ENCODE measurements around the gene SPRR4. TPM values are rescaled to one million over a fixed set of nuclear protein-coding genes. Genes with fewer than 3 reads are reported as not detected.

Gene SPRR4
- total RNA-seq, 4 donors from 2014 or later, result not detected

DNA sequence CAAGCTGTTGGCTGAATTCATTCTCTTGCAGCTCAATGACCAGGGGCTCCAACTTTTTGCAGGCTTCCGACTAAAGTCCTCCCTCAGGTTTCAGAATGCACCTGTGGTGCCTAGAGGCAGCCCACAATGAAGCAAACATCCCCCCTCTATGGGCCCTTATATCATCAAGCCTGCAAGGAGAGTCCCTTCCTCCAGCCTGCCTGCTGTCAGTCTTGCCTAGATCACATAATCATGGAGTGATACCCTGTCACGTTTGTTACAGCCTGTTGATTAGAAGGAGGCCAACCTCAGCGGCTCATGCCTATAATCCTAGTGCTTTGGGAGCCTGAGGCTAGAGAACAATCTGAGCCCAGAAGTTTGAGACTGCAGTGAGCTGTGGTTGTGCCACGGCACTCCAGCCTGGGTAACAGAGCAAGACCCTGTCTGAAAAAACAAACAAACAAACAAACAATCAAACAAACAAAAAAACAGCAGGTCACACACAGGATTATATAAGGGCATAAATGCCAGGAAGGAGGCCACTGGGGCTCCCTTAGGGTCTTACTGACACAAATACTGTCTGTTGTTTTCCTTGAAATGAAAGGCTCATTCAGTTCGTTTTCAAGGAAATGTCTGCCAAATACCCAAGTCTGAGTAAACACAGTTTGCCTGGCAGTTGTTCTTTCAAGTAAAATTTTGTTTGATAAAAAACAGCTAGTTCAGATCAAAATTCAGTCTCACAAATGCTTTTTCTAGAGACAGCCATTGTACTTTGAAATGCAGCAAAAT is 26.4 kb downstream of the SPRR4 start:
- intact Hi-C loops (cut with DNase I; ENCODE audit: low total_unique reads), result no loop called here
- in situ Hi-C loops (cut with MboI; ENCODE audit: low pct_ligation_motif_present in 1 of 4, low pct_unique_long_range_greater_than_20kb in 1 of 4, low sequenced_read_pairs in 3 of 4), result no loop called here
- WGBS, 2 donors (ENCODE audit: low coverage in 1 of 2), result 22 to 25% methylated on average over 2 to 5 of the region's 5 CpGs
- Histone ChIP-seq H3K27me3 (no peaks in the 10 kb centered on the region), H3K36me3 (no peaks in the 10 kb centered on the region), H3K4me3 (no peak overlapping the region), H3K9me3 (no peaks in the 10 kb centered on the region), H3K27ac (no peak overlapping the region), H3K4me1 (no peaks in the 10 kb centered on the region)
- TF ChIP-seq, protein P1, sequence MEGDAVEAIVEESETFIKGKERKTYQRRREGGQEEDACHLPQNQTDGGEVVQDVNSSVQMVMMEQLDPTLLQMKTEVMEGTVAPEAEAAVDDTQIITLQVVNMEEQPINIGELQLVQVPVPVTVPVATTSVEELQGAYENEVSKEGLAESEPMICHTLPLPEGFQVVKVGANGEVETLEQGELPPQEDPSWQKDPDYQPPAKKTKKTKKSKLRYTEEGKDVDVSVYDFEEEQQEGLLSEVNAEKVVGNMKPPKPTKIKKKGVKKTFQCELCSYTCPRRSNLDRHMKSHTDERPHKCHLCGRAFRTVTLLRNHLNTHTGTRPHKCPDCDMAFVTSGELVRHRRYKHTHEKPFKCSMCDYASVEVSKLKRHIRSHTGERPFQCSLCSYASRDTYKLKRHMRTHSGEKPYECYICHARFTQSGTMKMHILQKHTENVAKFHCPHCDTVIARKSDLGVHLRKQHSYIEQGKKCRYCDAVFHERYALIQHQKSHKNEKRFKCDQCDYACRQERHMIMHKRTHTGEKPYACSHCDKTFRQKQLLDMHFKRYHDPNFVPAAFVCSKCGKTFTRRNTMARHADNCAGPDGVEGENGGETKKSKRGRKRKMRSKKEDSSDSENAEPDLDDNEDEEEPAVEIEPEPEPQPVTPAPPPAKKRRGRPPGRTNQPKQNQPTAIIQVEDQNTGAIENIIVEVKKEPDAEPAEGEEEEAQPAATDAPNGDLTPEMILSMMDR (IDR thresholded peaks at IDR 0.05), result no peak
- TF ChIP-seq POLR2A (IDR thresholded peaks at IDR 0.05), result no peak
- no peak for TF ChIP-seq EP300 (IDR thresholded peaks at IDR 0.05; ENCODE audit: low read depth)
- no peak for TF ChIP-seq POLR2AphosphoS5 (IDR thresholded peaks at IDR 0.05)
- DNase-seq, result no peak

DNA sequence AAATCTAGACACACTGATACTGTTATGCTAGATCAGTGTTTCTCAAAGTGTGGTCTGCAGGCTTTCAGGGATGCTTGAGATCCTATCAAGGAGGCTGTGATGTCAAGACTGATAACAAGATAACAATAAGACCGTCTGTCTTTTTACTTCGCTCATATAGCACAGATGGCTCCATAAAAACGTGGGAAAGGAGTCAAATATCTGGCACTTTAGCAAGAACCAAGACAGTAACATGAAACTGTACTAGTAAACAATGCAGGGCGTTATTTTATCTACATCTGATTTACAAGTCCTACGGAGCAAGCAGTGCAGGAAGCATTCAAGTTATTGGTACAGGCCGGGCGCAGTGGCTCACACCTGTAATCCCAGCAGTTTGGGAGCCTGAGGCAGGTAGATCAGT is 27.5 kb downstream of the SPRR4 start:
- in situ Hi-C loops (cut with MboI; ENCODE audit: low pct_ligation_motif_present in 1 of 4, low pct_unique_long_range_greater_than_20kb in 1 of 4, low sequenced_read_pairs in 3 of 4), result no loop called here
- 31 to 32% methylated on average over 6 to 7 of the region's 7 CpGs for WGBS, 2 donors (ENCODE audit: low coverage in 1 of 2)
- Histone ChIP-seq H3K4me3 (no peak overlapping the region), H3K9me3 (no peaks in the 10 kb centered on the region), H3K4me1 (no peaks in the 10 kb centered on the region), H3K27ac (no peak overlapping the region), H3K36me3 (no peaks in the 10 kb centered on the region), H3K27me3 (no peaks in the 10 kb centered on the region)
- TF ChIP-seq POLR2AphosphoS5 (IDR thresholded peaks at IDR 0.05) (no peak), EP300 (IDR thresholded peaks at IDR 0.05; ENCODE audit: low read depth) (no peak)
- no peak for DNase-seq
- intact Hi-C loops (cut with DNase I; ENCODE audit: low total_unique reads), result no loop called here

DNA sequence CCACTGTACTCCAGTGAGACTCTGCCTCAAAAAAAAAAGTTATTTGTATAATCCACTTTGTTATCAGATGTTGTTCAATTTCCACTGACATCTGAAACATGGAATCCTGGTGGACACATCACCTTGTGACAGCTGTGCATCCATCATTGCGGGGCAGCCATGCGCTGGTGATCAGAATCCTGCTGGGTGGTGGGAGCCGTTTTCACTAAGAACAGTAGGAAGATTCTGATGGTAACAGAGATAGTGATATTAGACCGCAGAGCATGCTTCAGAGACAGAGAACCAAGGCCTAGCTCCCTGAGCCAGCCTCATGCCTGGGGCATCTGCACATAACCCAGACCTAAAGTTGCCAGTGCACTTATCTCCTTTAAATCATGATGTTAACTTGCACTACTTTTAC is 28.0 kb downstream of the SPRR4 start:
- Histone ChIP-seq H3K27me3 (no peaks in the 10 kb centered on the region), H3K36me3 (no peaks in the 10 kb centered on the region), H3K4me3 (no peak overlapping the region), H3K9me3 (no peaks in the 10 kb centered on the region), H3K4me1 (no peaks in the 10 kb centered on the region), H3K27ac (no peak overlapping the region)
- in situ Hi-C loops (cut with MboI; ENCODE audit: low pct_ligation_motif_present in 1 of 4, low pct_unique_long_range_greater_than_20kb in 1 of 4, low sequenced_read_pairs in 3 of 4) (no loop called here), intact Hi-C loops (cut with DNase I; ENCODE audit: low total_unique reads) (no loop called here)
- WGBS, 2 donors (ENCODE audit: low coverage in 1 of 2), result 87 to 100% methylated on average over 2 to 4 of the region's 4 CpGs
- no peak for DNase-seq
- TF ChIP-seq POLR2A (IDR thresholded peaks at IDR 0.05), result no peak
- no peak for TF ChIP-seq EP300 (IDR thresholded peaks at IDR 0.05; ENCODE audit: low read depth)
- TF ChIP-seq, protein P1 (IDR thresholded peaks at IDR 0.05), result no peak
- TF ChIP-seq POLR2AphosphoS5 (IDR thresholded peaks at IDR 0.05), result no peak

DNA sequence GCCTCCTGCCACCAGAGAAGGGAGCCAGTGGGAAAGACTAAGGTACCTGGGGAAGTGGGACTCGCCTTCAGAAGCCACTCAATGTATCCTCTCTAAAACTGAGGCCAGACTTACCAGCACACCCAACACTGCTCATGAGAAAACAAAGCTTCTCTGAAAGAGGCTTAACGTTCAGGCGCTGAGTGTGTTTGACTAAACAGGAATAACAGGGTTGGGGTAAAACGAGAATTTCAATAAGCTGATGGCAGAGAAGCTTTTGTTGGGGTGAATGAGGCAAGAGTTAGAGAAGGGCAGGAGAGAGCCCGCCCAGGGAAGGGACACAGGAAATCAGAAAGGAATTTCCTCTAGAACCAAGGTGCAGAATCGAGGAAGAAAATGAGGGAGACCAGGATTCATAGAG is 29.4 kb downstream of the SPRR4 start:
- no peak overlapping the region for H3K4me3 ChIP-seq
- DNase-seq, result no peak
- intact Hi-C loops (cut with DNase I; ENCODE audit: low total_unique reads) (no loop called here), in situ Hi-C loops (cut with MboI; ENCODE audit: low pct_ligation_motif_present in 1 of 4, low pct_unique_long_range_greater_than_20kb in 1 of 4, low sequenced_read_pairs in 3 of 4) (no loop called here)
- H3K36me3 ChIP-seq, result no peaks in the 10 kb centered on the region
- no peak for TF ChIP-seq EP300 (IDR thresholded peaks at IDR 0.05; ENCODE audit: low read depth)
- no peaks in the 10 kb centered on the region for H3K4me1 ChIP-seq
- 66 to 83% methylated on average over 5 to 6 of the region's 6 CpGs for WGBS, 2 donors (ENCODE audit: low coverage in 1 of 2)
- no peaks in the 10 kb centered on the region for H3K27me3 ChIP-seq
- no peak overlapping the region for H3K27ac ChIP-seq
- no peaks in the 10 kb centered on the region for H3K9me3 ChIP-seq

DNA sequence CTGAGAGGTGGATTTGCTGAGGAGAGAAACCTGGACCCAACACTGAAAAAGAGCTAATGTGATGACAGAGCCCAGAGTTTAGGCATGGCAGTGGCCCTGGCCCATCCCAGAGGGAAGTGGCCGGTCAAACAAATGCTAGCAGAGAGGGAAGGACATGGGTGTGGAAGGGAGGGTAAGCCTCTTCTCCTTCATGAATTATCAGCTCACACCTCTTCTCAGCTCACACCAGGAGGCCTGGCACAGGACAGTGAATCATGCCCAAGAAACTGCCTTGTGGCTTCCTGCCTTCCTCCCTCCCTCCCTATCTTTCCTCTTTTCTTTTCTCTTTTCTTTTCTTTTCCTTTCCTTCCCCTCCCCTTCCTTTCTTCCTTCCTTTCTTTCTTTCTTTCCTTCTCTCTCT is 29.8 kb downstream of the SPRR4 start:
- in situ Hi-C loops (cut with MboI; ENCODE audit: low pct_ligation_motif_present in 1 of 4, low pct_unique_long_range_greater_than_20kb in 1 of 4, low sequenced_read_pairs in 3 of 4), result no loop called here
- intact Hi-C loops (cut with DNase I; ENCODE audit: low total_unique reads), result no loop called here
- Histone ChIP-seq H3K4me3 (no peak overlapping the region), H3K4me1 (no peaks in the 10 kb centered on the region), H3K27me3 (no peaks in the 10 kb centered on the region), H3K9me3 (no peaks in the 10 kb centered on the region), H3K27ac (no peak overlapping the region), H3K36me3 (no peaks in the 10 kb centered on the region)
- WGBS, 2 donors (ENCODE audit: low coverage in 1 of 2), result 81% methylated on average over 1 of the region's 1 CpG; no CpG with 5 or more reads in 1 of the 2 donors
- DNase-seq, result no peak
- TF ChIP-seq, protein P1 (IDR thresholded peaks at IDR 0.05), result no peak
- TF ChIP-seq POLR2AphosphoS5 (IDR thresholded peaks at IDR 0.05) (no peak), EP300 (IDR thresholded peaks at IDR 0.05; ENCODE audit: low read depth) (no peak), POLR2A (IDR thresholded peaks at IDR 0.05) (no peak)

All from transverse colon (tissue), 4 donors.